IPS-20b (cell line): ENCODE data around the gene NTNG1.

Source experiments
- H3K27ac ChIP-seq: one replicate; pipeline ENCODE4 v1.5.1; 2013; ENCODE audit warnings: low read length
- H3K27me3 ChIP-seq: 2 replicates; pipeline ENCODE4 v1.6.1; 2013; ENCODE audit warnings: mild to moderate bottlenecking, low read length, inconsistent platforms; ENCODE audit not compliant: insufficient read depth
- H3K36me3 ChIP-seq: 2 replicates; pipeline ENCODE4 v1.6.1; 2013; ENCODE audit warnings: low read depth, mild to moderate bottlenecking, inconsistent platforms, low read length, moderate library complexity; ENCODE audit not compliant: insufficient read depth
- H3K4me1 ChIP-seq: 2 replicates; pipeline ENCODE4 v1.6.1; 2013; ENCODE audit warnings: mild to moderate bottlenecking, control low read depth, inconsistent platforms, low read length, moderate library complexity; ENCODE audit not compliant: insufficient read depth
- H3K4me3 ChIP-seq: 2 replicates; pipeline ENCODE4 v1.5.1; 2013; ENCODE audit warnings: mild to moderate bottlenecking, low read length, inconsistent platforms
- H3K9ac ChIP-seq: 2 replicates; pipeline ENCODE4 v1.6.1; 2013; ENCODE audit warnings: low read depth, mild to moderate bottlenecking, inconsistent platforms, low read length, moderate library complexity
- H3K9me3 ChIP-seq: 2 replicates; pipeline ENCODE4 v1.6.1; 2013; ENCODE audit warnings: mild to moderate bottlenecking, low read depth, low read length, inconsistent platforms; ENCODE audit not compliant: insufficient read depth

Gene NTNG1

DNA sequence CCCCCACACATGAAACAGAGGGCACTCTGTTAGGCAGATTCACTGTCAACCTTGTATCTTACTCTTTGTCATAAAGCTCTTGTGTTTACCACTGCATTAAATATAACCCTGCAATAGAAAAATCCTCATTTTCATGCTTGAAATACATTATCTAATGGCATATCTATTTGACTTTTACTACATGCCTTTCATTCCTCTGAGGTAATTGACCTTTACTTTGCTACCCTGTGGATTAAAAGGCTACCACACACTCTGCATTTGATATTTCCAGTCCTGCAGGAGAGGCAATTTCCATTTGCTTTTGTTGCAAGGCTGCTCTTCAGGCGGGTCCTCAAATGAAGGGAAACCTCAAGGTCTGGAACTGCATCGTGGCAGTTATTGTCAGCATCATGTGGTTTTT, 238.0 kb downstream of the NTNG1 start:
- 0 out of 2 replicates have a peak, but pooled peaks cover 7% of the 10 kb centered on the region for H3K4me1 ChIP-seq
- no peaks in the 10 kb centered on the region for H3K36me3 ChIP-seq
- no peak overlapping the region for H3K9ac ChIP-seq
- no peaks in the 10 kb centered on the region for H3K27me3 ChIP-seq
- H3K27ac ChIP-seq = no peak overlapping the region
- H3K4me3 ChIP-seq = no peak overlapping the region
- H3K9me3 ChIP-seq = no peaks in the 10 kb centered on the region

DNA sequence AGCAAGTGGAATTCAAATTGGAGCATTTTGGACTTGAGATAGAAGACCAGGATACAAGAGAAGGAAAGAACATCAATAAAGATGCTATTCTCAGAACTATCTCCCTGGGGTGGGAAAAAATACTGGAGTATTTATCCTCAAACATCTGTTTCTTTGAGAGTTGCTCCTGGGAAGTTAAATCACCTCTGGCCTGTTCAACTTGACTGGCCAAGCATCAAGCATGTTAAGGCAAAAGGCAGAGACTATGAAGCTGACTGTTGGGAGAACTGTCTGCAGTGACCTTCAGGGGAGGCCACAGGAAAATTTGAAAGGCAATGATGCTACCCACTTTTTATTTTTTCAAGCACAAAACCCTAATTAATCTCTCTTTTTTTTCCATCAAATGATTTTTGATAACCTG, 239.0 kb downstream of the NTNG1 start:
- no peaks in the 10 kb centered on the region for H3K27me3 ChIP-seq
- H3K9me3 ChIP-seq = no peaks in the 10 kb centered on the region
- H3K4me3 ChIP-seq = no peak overlapping the region
- H3K9ac ChIP-seq = no peak overlapping the region
- H3K27ac ChIP-seq = no peak overlapping the region
- H3K4me1 ChIP-seq = peaks cover 13% of the 10 kb centered on the region; the same call in 1 of the 2 replicates
- H3K36me3 ChIP-seq = no peaks in the 10 kb centered on the region

GRCh38 chr1:107389410-107390396, 248.9 kb downstream of the NTNG1 start:
- Histone ChIP-seq H3K4me3 (no peak overlapping the region), H3K4me1 (peaks cover under 1% of the 10 kb centered on the region; the same call in 1 of the 2 replicates), H3K9ac (no peak overlapping the region), H3K27me3 (no peaks in the 10 kb centered on the region), H3K36me3 (no peaks in the 10 kb centered on the region), H3K9me3 (no peaks in the 10 kb centered on the region), H3K27ac (no peak overlapping the region)

- no peaks in the 10 kb centered on the region for H3K27me3 ChIP-seq
- no peak overlapping the region for H3K27ac ChIP-seq
- no peak overlapping the region for H3K4me3 ChIP-seq
- H3K9me3 ChIP-seq = no peaks in the 10 kb centered on the region
- H3K36me3 ChIP-seq = no peaks in the 10 kb centered on the region
- H3K4me1 ChIP-seq = peaks cover 6% of the 10 kb centered on the region; the same call in 1 of the 2 replicates
- no peak overlapping the region for H3K9ac ChIP-seq
These were observed 253.5 kb downstream of the NTNG1 start for GRCh38 chr1:107394301-107394700.

GRCh38 chr1:107401704-107402103, 260.9 kb downstream of the NTNG1 start:
- Histone ChIP-seq H3K4me1 (no peaks in the 10 kb centered on the region), H3K36me3 (no peaks in the 10 kb centered on the region), H3K9ac (no peak overlapping the region), H3K27ac (no peak overlapping the region), H3K4me3 (no peak overlapping the region), H3K27me3 (no peaks in the 10 kb centered on the region), H3K9me3 (no peaks in the 10 kb centered on the region)

- Histone ChIP-seq H3K36me3 (no peaks in the 10 kb centered on the region), H3K4me1 (no peaks in the 10 kb centered on the region), H3K27me3 (no peaks in the 10 kb centered on the region), H3K9ac (no peak overlapping the region), H3K4me3 (no peak overlapping the region), H3K27ac (no peak overlapping the region), H3K9me3 (no peaks in the 10 kb centered on the region)
These were observed 263.9 kb downstream of the NTNG1 start for GRCh38 chr1:107404756-107405155.

GRCh38 chr1:107405236-107405635, 264.4 kb downstream of the NTNG1 start:
- Histone ChIP-seq H3K4me3 (no peak overlapping the region), H3K36me3 (no peaks in the 10 kb centered on the region), H3K9me3 (no peaks in the 10 kb centered on the region), H3K27me3 (no peaks in the 10 kb centered on the region), H3K9ac (no peak overlapping the region), H3K4me1 (no peaks in the 10 kb centered on the region), H3K27ac (no peak overlapping the region)

- no peak overlapping the region for H3K27ac ChIP-seq
- H3K9ac ChIP-seq = no peak overlapping the region
- H3K36me3 ChIP-seq = no peaks in the 10 kb centered on the region
- H3K4me3 ChIP-seq = no peak overlapping the region
- no peaks in the 10 kb centered on the region for H3K9me3 ChIP-seq
- H3K27me3 ChIP-seq = no peaks in the 10 kb centered on the region
- H3K4me1 ChIP-seq = no peaks in the 10 kb centered on the region
These were observed 266.2 kb downstream of the NTNG1 start for GRCh38 chr1:107407011-107407410.

DNA sequence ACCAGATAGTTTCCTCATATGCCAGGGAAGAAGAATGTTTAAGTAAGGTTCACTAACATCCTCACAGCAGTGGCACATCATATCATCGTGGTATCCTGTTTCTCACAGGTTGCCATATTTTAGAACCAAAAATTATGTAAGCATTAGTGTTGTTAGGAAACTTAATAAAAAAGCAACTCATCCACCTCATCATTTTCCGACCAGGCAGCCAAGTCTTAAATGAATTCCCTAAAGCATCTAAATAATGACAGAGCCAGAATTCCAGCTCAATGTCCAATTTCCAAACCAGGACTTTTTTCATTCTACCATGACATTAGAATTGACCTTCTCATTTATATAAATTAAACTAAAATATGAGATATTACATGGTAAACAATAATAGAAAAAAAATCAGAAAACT, 272.7 kb downstream of the NTNG1 start:
- H3K27me3 ChIP-seq = no peaks in the 10 kb centered on the region
- no peak overlapping the region for H3K4me3 ChIP-seq
- no peak overlapping the region for H3K9ac ChIP-seq
- no peaks in the 10 kb centered on the region for H3K36me3 ChIP-seq
- no peaks in the 10 kb centered on the region for H3K4me1 ChIP-seq
- H3K27ac ChIP-seq = no peak overlapping the region
- H3K9me3 ChIP-seq = no peaks in the 10 kb centered on the region

- no peak overlapping the region for H3K4me3 ChIP-seq
- H3K9ac ChIP-seq = no peak overlapping the region
- no peaks in the 10 kb centered on the region for H3K4me1 ChIP-seq
- H3K27me3 ChIP-seq = no peaks in the 10 kb centered on the region
- H3K27ac ChIP-seq = no peak overlapping the region
- no peaks in the 10 kb centered on the region for H3K9me3 ChIP-seq
- H3K36me3 ChIP-seq = no peaks in the 10 kb centered on the region
These were observed 273.1 kb downstream of the NTNG1 start for GRCh38 chr1:107413951-107414350.

- Histone ChIP-seq H3K27ac (no peak overlapping the region), H3K9me3 (no peaks in the 10 kb centered on the region), H3K27me3 (no peaks in the 10 kb centered on the region), H3K4me3 (no peak overlapping the region), H3K36me3 (no peaks in the 10 kb centered on the region), H3K4me1 (no peaks in the 10 kb centered on the region; the same call in 1 of the 2 replicates), H3K9ac (no peak overlapping the region)
These were observed 273.7 kb downstream of the NTNG1 start for GRCh38 chr1:107414550-107414949.

DNA sequence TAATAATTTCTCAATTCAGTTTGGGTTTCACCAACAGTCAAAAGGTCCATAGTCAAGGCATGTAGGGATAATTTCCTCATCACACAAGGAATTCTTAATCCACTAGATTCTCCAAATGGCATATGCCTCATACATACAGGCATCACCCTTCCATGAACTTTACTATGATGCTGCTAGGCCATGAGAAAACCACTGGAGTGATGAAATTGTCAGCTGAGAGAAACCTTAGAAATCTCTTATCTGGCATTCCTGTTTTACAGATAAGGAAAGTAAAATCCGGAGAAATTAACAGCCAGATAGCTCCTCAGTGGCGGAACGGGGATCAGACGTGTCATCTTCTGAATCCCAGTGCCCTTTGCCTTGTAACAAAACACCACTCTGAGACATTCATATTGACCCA, 274.4 kb downstream of the NTNG1 start:
- Histone ChIP-seq H3K4me3 (no peak overlapping the region), H3K9me3 (no peaks in the 10 kb centered on the region), H3K9ac (no peak overlapping the region), H3K4me1 (peaks cover 6% of the 10 kb centered on the region), H3K27me3 (no peaks in the 10 kb centered on the region), H3K36me3 (no peaks in the 10 kb centered on the region), H3K27ac (no peak overlapping the region)
